VCaP (cell line): Measurements from ENCODE around the gene RAB37.

ENCODE experiments used
- H3K27ac ChIP-seq: fragments of 450-650 bp; 2 replicates; pipeline ENCODE4 v1.5.1; 2017
- TF ChIP-seq, protein P1 (sequence below): fragments of 450-650 bp; conservative IDR thresholded peaks from 2 replicates; pipeline ENCODE4 v1.5.1; 2017; ENCODE audit warnings: mild to moderate bottlenecking, moderate library complexity

Gene RAB37

GRCh38 chr17:74758848-74759168 lies 21.8 kb downstream of the RAB37 start:
- TF ChIP-seq, protein P1, sequence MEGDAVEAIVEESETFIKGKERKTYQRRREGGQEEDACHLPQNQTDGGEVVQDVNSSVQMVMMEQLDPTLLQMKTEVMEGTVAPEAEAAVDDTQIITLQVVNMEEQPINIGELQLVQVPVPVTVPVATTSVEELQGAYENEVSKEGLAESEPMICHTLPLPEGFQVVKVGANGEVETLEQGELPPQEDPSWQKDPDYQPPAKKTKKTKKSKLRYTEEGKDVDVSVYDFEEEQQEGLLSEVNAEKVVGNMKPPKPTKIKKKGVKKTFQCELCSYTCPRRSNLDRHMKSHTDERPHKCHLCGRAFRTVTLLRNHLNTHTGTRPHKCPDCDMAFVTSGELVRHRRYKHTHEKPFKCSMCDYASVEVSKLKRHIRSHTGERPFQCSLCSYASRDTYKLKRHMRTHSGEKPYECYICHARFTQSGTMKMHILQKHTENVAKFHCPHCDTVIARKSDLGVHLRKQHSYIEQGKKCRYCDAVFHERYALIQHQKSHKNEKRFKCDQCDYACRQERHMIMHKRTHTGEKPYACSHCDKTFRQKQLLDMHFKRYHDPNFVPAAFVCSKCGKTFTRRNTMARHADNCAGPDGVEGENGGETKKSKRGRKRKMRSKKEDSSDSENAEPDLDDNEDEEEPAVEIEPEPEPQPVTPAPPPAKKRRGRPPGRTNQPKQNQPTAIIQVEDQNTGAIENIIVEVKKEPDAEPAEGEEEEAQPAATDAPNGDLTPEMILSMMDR: no peak
- peak overlapping the region; percentile 99 for H3K27ac ChIP-seq

- TF ChIP-seq, protein P1: no peak
- H3K27ac ChIP-seq: peak overlapping the region; percentile 99
Observed at GRCh38 chr17:74759243-74759801, 22.3 kb downstream of the RAB37 start.

- TF ChIP-seq, protein P1: no peak
- peak overlapping the region; percentile 99 for H3K27ac ChIP-seq
Observed at GRCh38 chr17:74759941-74760340, 22.9 kb downstream of the RAB37 start.

DNA sequence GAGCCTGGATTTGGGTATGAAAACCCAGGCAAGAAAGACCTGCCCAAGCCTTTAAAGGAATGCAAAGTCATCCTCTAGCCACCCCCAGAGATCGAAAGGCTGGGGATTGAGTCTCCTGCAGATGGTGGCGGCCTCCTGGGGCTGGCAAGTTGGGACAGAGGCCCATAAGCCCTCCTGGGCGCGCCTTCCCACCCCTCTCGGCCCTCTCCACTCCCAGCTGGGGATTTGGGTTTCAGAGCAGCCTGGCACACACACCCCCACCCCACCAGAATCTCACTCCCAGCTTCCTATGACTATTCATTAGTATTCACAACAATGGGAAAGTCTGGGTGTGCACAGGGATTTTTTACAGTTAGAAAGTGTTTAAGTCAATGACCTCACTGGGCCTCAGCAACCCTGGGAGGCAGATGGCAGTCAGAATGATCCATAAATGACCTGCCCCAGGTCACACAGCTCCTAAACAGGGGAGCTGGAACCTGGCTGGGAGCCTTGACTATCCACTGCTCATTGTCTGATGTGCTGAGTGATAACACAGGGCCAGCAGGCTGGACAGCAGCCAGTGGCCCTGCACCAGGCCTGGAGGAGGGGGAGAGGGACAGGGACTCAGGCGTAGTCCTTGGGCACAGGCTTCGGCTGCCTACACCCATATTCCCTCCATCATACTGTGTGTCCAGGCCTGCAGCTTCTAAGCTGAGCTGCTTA lies 23.5 kb downstream of the RAB37 start:
- TF ChIP-seq, protein P1: no peak
- H3K27ac ChIP-seq: peak overlapping the region; percentile 99

DNA sequence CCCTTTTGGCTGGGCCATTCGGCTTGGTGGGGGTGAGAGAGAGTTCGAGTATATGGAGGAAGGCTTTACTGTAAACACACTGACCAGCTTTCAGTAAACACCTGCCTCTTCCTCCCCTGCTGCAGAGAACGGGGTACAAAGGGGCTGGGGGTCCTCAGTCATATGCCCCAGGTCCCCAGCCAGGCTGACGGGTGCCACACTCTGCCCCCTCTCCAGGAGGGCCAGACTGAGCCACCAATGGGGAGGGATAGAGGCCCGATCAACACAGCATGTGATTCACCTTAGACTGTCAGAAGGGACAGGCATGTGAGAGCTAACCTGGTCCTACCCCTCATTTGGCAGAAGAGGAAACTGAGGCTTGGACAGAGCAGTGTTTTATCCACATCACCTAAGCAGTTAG lies 24.4 kb downstream of the RAB37 start:
- H3K27ac ChIP-seq: peak overlapping the region; percentile 99
- TF ChIP-seq, protein P1: no peak

- TF ChIP-seq, protein P1: no peak
- peak overlapping the region; percentile 99 for H3K27ac ChIP-seq
Observed at GRCh38 chr17:74761931-74762330, 24.9 kb downstream of the RAB37 start.

DNA sequence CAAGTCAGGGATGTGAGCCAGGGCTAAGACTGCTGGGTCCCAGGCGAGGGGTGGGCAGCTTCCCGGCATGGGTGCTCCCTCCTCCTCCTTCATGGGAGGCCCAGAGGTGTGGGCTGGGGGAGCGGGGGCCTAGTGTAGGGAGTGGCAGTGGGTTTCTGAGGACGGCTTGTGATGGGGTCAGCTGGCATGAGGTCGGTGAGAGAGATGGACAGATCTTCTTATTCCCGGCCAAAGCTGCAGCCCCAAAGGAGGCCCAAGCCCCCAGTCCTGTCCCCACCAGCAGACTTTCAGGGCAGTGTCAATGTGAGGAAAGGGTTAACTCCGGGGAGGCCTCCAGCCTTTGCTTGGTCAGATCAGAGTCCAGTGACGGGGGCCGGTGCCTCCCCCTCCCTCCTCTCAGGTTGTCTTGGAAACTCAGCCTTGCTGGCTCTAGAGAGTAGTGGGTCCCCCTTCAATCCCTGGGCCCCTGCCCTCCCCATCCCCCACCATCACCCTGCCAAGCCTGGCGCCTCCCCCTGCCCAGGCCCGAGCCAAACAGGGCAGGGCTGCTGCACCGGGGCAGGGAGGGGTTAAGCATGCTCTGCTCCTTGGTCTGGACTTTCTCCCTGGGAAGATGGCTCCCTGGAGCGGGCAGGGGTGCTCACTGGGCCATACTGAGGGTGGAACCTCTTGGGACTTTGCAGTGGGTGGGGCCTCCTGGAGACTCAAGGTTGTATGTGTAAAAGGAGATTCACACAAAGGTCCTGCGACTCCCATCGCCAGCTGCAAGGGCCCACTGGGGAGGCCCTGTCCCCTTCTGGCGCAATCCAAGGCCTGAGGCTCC lies 26.7 kb downstream of the RAB37 start:
- TF ChIP-seq, protein P1: no peak
- H3K27ac ChIP-seq: peak overlapping the region; percentile 99; the same call in 1 of the 2 replicates
